Adipose tissue (tissue), 3 donors: Measurements from ENCODE around the gene ASAH2. TPM values are rescaled to one million over a fixed set of nuclear protein-coding genes. Genes with fewer than 3 reads are reported as not detected.
"Not testable (repeated sequence)": the region's sequence is repeated elsewhere in the genome, so short reads cannot be mapped to it uniquely, and the experiment has no call there.

Experiments
- H3K27ac ChIP-seq: one replicate; pipeline ENCODE4 v1.5.1; 2013; ENCODE audit warnings: low read depth, low read length
- WGBS, 3 donors: extraction: QIAGEN DNeasy Blood & Tissue Kit; methylation state at CpG; one replicate each; pipeline ENCODE4 v1.1.7; 2013; 5-methylcytosine and 5-hydroxymethylcytosine counted together
- polyA plus RNA-seq, 3 donors: library from polyadenylated mRNA; stranded (reverse); fragments of 200-250 nt; gene quantifications; one replicate each; pipeline ENCODE4 v1.2.3, GENCODE V29; 2013
- donor health status: healthy with polysubstance abuse.
- donor health status: Bipolar disorder and iron deficiency.
- donor health status: healthy.

The ASAH2 gene
- polyA plus RNA-seq, 3 donors = 0.11 to 0.70 (median 0.40) TPM

DNA sequence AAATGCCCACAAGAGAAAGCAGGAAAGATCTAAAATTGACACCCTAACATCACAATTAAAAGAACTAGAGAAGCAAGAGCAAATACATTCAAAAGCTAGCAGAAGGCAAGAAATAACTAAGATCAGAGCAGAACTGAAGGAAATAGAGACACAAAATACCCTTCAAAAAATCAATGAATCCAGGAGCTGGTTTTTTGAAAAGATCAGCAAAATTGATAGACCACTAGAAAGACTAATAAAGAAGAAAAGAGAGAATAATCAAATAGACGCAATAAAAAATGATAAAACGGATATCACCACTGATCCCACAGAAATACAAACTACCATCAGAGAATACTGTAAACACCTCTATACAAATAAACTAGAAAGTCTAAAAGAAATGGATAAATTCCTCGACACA is 16.6 kb upstream of the ASAH2 start:
- WGBS, 3 donors = 91 to 95% (median 92%) methylated on average over 3 of the region's 3 CpGs
- not testable (repeated sequence) for H3K27ac ChIP-seq

DNA sequence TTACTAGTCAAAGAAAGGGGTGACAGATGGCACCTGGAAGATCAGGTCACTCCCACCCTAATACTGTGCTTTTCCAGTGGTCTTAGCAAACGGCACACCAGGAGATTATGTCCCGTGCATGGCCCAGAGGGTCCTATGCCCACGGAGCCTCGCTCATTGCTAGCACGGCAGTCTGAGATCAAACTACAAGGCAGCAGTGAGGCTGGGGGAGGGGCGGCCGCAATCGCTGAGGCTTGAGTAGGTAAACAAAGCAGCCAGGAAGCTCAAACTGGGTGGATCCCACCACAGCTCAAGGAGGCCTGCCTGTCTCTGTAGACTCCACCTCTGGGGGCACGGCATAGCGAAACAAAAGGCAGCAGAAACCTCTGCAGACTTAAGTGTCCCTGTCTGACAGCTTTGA is 11.3 kb upstream of the ASAH2 start:
- H3K27ac ChIP-seq = not testable (repeated sequence)
- 79 to 93% (median 85%) methylated on average over 10 of the region's 10 CpGs for WGBS, 3 donors

DNA sequence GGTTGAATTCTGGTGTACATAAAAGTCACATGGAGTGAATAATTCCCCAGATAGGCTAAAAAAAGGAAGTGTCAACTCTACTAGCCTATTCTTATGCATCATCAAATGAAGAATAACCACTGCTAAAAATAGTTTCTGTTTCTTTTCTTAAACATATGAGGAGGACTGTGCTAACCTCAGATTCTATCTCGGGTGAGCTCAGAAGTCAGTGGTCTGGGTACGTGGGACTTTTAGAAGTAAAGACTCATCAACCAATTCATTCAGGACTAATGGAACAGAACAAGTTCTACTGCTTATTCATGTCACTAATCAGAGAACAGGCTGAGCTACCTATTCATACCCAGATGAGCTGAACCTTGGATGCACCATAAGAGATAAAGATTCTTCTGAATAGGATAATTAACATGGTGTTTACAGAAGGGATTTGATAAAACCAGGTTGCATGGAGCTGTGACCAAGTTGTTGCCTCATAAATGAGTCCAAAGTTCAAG is 9.5 kb upstream of the ASAH2 start:
- H3K27ac ChIP-seq = no peak overlapping the region
- 32 to 56% (median 35%) methylated on average over 2 of the region's 2 CpGs for WGBS, 3 donors

DNA sequence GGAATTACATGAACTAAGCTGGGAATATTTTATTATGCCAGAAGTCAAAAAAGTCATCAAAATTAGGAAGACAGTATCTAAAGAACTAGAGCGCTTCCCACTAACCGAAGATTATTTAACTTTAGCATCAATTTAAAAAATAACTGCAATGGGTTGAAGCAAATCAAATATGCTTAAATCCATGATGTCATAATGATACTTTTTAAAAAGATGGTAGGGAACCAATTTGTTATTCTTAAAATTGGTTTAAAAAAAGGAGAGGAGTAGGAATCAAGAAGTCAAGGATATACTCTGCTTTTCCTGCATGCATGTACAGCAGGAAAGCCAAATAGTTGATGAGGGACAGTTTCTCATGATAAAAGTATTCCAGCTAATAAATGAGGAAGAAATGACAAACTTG is 3.2 kb upstream of the ASAH2 start:
- 47 to 78% (median 48%) methylated on average over 2 of the region's 2 CpGs for WGBS, 3 donors

DNA sequence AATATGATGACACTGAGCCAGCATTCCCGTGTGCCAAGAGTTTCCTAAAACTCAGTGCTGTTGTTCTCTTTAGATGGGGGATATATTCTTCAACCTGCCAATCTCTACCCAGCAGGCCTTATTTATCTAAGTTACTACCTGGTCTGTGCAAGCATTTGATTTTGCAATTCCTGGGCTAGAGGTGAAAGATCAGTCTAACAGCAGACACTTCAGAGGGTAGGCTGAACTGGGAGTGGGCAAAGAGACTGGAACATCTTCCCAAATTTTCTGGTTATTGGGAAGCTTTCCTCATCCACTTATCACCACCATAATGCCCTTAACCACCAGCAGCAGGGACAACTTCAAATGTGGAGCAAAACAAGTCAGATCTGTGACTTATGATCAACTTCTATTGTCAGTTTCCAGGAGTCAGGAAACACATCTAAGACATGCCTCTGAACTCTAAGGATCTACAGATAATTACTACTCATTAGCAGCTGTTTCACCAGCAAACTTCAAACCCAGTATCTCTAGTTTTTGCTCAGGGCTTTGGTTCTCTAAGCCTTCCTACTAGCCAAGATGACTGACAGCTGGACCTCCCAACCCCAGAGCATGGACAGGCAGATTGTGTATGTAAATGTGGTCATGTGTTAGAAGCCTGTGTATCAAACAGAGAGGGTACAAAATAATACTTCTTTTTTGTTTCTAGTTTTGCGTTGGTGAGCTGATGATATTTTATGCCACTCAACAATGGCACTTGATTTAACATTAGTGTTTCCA is 1.0 kb downstream of the ASAH2 start:
- 82 to 89% (median 82%) methylated on average over 2 of the region's 2 CpGs for WGBS, 3 donors
- H3K27ac ChIP-seq = no peak overlapping the region

More for the DNA sequence above, 3.2 kb upstream of the ASAH2 start:
- no peak overlapping the region for H3K27ac ChIP-seq

DNA sequence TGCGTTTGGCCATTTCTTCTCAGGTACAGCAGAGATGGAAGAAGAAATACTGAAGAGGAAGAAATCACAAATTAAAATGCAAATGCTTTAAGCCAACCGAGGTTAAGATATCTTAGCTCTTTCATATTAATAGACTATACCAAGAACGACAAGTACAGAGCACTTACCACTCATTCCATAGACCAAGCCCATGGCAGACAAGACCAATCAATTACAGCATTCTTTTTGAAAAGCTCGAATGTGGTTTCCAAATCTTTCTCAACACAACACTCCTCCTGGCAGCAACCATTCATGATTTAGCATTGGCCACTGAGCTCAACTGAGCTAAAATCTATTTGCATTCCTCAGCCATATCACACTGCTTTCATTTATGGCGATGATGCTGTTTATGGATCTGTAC is 2.7 kb downstream of the ASAH2 start:
- WGBS, 3 donors = 75 to 89% (median 84%) methylated on average over 5 of the region's 5 CpGs
- no peak overlapping the region for H3K27ac ChIP-seq

DNA sequence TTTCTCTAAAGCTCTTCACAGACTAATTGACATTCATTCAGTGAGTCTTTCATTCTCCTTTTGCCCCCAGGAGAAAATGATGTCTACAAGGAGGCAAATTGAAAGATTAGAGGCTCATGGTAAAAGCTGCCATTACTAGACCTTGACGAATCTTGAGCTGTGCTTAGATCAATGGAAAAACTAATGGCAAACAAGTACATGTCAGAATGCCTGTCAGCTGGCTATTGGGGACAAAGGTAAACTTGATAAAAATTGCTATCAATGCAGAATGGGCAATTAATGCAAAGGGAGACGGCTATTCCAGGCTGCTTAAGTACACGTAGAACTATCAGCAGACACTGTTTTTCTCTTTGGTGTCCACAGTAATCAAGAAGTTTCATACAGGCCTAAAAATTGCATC is 3.3 kb downstream of the ASAH2 start:
- WGBS, 3 donors = 26 to 43% (median 39%) methylated on average over 3 of the region's 3 CpGs

DNA sequence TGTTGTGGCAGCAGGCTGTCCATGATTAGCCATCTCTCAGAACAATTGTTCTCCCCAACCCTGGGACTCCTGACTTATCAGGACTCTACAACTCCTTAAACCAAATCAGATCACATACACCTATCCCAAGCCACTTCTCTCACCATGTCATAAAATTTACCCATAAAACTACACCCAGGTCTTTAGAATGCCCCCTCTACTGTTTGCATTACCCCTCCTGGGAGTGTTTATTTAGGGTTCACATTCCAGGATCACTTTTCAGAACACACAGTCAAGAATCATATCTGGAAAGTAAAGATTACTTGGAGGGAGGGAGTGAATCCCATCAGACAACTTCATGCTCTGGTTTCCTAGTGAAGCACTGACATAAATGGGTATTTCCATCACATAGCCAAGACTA is 7.1 kb downstream of the ASAH2 start:
- H3K27ac ChIP-seq = no peak overlapping the region

More for the DNA sequence above, 3.3 kb downstream of the ASAH2 start:
- no peak overlapping the region for H3K27ac ChIP-seq

DNA sequence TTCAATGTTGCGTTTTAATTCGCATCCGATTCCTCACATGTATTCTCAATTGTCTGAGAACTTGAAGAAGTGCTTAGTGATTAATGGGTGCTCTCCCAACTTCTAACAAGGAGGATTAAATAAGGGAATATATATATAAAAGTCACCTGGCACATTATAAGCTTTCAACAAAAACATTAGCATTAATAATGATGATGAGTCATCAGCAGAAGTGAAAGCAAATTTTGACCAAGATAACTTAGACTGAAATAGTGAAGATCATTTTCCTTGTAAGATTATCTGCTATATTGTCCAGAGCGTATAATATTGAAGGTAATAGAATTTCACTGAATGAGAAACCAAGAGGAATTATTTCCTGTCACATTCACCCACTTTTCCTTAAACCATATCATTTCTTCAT is 8.5 kb downstream of the ASAH2 start:
- WGBS, 3 donors = 94 to 98% (median 97%) methylated on average over 4 of the region's 4 CpGs
- no peak overlapping the region for H3K27ac ChIP-seq

DNA sequence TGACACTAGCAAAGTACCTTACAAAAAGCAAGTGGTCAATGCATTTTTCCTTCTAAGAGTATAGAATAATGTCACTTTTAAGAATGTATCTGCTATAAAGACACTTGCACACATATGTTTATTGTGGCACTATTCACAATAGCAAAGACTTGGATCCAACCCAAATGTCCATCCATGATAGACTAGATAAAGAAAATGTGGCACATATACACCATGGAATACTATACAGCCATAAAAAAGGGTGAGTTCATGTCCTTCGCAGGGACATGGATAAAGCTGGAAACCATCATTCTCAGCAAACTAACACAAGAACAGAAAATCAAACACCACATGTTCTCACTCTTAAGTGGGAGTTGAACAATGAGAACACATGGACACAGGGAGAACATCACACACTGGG is 9.8 kb downstream of the ASAH2 start:
- WGBS, 3 donors = 94 to 100% (median 94%) methylated on average over 1 of the region's 1 CpG
- H3K27ac ChIP-seq = not testable (repeated sequence)

DNA sequence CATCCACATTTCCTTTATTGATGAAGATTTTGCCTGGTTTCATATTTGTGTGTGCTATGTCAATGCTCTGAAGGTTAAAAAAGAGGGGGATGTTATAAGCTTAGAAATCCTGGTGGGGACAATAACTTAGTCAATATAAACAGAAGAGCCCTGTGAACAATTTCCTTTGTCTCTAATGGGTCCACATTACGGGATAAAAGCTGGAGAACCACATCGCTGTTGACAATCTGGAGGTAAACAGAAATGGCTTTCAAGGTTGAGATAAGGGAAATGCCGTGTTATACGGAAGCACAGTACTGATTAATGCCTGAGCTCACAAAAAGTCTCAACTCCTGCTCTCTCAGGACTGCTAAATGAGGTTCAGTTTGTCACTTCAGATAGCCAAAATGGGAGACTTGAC is 16.8 kb downstream of the ASAH2 start:
- no peak overlapping the region for H3K27ac ChIP-seq
- 17 to 65% (median 65%) methylated on average over 4 of the region's 4 CpGs for WGBS, 3 donors

DNA sequence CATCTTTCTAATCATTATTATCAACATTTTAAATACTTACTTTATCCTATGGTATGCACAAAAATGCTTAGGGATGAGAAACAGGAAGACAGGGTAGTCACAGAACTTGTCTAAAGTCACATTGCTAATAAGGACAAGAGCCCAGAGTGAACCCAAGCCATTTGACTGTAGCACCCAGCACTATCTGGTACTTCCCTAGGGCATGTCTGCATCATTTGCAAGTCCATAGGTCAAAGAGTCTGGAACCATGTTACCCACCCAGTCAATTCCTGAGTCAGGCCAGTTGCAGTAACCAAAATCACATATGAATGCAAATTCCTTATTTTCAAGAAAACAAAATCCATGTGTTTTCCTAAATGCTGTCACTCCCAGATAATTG is 19.1 kb downstream of the ASAH2 start:
- no peak overlapping the region for H3K27ac ChIP-seq

DNA sequence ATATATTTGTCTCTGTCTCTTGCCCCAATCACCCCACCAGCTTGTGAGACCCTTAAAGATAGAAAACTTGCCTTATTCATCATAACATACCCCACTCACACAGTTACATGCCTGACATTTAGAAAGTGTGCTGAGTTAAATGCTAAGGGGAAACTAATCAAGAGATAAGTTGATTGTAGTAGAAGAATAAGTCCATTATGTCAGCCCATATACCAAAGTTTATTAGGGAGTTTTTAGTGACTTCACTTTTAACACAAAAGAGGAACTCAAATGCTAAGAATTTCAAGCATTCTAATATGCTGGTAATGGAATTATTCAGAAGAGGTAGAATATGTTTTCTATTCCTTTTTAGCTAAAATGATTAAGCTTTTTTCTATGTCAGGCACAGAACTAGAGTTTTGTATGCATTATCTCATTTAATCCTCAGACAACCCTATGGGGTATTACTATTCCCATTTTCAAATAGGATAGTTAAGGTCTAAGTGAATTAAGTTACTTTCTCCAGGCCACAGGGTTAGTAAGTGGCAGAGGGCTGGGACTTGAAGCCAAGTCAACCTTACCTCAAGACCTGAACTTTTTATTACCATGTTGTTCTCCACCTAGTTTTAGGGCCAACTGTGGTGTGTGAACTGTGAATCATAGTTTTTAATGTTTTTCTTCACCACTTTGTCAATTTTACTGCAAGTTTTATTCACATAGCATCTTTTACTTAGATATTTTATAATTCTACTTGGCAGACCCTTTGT is 19.6 kb downstream of the ASAH2 start:
- H3K27ac ChIP-seq = no peak overlapping the region

DNA sequence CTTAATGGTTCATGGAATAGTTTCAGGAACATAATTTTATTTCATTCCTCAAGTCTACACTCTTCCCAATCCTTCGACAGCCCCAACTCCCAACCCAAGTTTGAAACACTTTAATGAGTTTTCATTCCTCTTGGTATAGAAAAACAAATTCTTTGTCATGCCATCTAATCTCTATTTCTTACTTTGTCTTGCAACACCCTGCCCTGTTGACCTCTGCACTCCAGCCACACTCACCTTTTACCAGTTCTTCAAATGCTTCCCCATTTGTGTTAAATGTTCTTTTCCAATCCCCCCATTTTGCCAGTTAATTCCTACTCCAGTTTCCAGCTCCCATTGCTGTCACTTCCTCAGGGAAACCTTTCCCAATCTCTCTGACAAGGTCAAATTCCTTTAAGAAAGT is 21.9 kb downstream of the ASAH2 start:
- no peak overlapping the region for H3K27ac ChIP-seq
- WGBS, 3 donors = 89 to 97% (median 91%) methylated on average over 1 of the region's 1 CpG

DNA sequence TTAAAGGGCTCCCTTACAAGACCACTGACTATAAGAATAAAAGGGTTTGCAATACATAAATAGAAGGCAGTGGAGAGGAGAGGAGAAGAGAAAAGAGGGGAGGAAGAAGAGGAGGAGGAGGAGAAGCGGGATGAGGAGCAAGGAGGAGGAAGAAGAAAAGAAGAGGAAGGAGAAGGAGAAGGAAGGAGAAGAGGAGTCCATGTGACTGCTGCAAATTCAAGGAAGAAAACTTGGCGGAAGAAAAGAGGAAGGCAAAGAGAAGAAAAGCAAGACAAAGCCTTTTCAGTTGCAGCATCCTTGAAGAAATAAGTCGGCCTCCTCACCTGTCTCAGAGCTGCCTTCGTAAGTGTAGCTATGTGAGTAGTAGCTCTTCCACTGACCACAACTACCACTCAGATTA is 22.6 kb downstream of the ASAH2 start:
- WGBS, 3 donors = 56 to 89% (median 83%) methylated on average over 4 of the region's 4 CpGs
- no peak overlapping the region for H3K27ac ChIP-seq

DNA sequence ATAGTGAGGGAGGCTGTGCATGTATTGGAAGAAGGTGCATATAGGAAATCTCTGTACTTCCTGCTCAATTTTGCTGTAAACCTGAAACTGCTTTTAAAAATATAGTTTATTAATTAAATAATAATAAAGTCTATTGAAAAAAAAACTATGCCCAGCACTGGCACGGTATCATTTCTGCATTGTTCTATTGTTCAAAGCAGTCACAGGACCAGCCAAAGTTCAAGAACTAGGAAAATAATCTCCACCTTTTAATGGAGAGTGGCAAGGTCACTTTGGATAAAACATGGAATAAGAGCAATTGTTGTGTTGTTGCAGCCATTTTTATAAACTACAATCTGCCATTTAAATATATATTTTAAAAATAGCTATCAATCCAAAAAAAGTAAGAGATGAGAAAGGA is 24.7 kb downstream of the ASAH2 start:
- WGBS, 3 donors = 39 to 64% (median 64%) methylated on average over 1 of the region's 1 CpG
- H3K27ac ChIP-seq = no peak overlapping the region

DNA sequence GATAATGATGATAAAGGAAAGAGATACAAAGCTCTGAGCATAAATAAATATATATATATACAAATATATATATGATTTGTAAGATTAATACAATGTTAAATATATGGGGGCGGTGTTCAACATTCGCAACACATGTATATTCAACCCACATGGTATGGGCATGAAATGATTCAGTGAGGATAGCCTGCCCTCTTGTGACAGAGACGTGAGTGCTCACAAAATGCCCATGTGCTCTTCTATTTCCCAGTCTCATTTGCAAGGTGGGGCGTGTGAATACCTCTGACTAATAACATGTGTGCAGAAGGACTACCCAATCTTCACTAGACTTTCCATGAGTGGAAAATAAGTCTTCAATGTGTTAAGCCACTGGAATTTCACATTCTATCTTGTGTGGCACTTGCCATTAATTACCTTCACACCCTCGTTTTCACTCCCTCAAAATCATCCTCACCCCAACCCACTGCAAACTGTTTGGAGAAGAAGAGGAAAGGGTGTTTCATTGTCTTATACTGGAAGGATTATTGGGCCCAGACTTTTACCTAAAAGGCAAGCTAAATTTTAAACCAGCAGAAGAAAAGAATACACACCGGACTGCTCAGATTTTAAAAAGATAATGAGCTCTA is 26.9 kb downstream of the ASAH2 start:
- H3K27ac ChIP-seq = no peak overlapping the region
- 30 to 40% (median 38%) methylated on average over 6 of the region's 6 CpGs for WGBS, 3 donors

DNA sequence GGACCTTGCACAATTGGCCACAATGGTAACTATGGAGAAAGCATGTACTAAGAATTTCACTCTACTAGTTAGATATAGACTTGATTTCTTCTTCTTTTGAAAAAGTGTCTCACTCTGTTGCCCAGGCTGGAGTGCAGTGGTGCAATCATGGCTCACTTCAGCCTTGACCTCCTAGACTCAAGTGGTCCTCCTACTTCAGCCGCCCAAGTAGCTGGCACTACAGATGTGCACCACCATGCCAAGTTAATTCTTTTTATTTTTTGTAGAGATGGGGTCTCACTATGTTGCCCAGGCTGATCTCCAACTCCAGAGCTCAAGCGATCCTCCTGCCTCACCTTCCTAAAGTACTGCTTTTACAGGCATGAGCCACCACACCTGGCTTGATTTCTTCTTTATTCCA is 29.1 kb downstream of the ASAH2 start:
- H3K27ac ChIP-seq = no peak overlapping the region
- WGBS, 3 donors = 90 to 99% (median 94%) methylated on average over 2 of the region's 2 CpGs

DNA sequence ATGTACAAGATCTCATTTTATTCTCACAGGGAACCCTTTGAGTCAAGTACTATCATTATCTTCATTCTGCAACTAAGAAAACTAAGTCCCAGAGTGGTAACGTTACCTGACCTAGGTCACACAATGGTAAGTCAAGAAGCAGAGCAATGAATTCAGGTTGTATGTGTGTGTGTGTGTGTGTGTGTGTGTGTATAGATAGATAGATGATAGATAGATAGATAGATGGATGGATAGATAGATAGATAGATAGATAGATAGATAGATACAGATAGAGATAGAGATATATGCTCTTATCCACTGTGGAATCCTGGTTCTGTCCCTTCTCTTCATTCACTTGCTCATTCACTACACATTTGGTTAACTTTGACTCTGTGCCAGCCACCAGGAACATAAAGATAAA is 29.8 kb downstream of the ASAH2 start:
- no peak overlapping the region for H3K27ac ChIP-seq
- 91 to 96% (median 94%) methylated on average over 1 of the region's 1 CpG for WGBS, 3 donors

DNA sequence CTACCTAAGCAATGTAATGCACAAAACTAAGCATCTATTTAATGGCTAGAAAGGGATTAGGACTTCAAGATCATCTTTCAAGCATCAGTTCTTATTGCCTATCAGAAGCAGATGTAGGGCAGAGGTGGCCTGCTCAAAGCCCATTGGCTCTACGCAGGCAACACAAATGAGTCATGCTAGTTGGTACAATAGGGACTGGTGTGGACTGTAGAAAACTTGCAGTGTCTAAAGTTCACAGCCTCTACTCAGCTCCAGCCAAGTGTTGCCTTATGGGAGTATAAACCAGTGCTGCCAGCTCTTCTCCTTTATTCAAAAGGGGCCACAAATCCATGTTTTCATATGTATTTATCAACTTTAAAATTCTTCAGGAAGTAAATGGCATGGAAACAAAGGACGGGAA is 31.7 kb downstream of the ASAH2 start:
- 89 to 94% (median 90%) methylated on average over 2 of the region's 2 CpGs for WGBS, 3 donors
- no peak overlapping the region for H3K27ac ChIP-seq
